Measurements from ENCODE around the gene CCT3. TPM values are rescaled to one million over a fixed set of nuclear protein-coding genes. Genes with fewer than 3 reads are reported as not detected.

The CCT3 gene
- total and polyA plus RNA-seq, 4 donors = 74.5 to 144 (median 119) TPM

DNA sequence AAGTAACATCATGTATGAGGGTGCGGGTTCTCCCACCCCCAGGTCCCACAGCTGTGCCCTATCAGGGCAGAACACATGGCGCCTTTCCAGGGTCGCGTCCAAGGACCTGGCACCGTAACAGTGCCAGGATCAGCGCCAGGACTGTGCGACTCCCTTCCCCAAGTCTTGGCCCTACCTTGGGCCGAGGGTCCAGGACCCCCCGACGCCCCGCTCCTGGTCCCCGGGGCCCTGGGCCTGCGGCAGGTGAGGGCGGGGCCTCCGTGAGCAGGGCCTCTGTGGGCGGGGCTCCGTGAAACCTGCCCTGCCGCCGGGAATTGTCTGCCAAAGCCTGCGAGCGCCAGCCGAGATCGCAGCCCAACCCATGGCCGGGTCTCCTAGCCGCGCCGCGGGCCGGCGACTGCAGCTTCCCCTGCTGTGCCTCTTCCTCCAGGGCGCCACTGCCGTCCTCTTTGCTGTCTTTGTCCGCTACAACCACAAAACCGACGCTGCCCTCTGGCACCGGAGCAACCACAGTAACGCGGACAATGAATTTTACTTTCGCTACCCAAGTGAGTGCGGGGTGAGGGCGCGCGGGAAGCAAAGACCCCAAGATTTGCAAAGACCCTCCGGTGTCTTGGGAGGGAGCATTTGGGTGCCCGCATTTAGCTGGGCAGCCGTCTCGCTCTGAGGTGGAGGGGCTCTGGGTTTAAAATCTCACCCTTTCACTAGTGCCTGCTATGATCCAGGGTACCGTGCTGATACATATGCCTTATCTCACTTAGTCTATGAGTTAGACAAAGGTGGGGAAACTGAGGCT, 31.0 kb upstream of the CCT3 start, which contains the start of gene RHBG:
RHBG (plus strand) TSS at position 323 of the 796 bp plus-strand sequence; CDS start at position 362, 39 bp downstream.
- H3K36me3 ChIP-seq (ENCODE audit: control insufficient read depth in 4 of 4, insufficient read depth in 3 of 4, low read depth in 1 of 4, low read length in 3 of 4) = no peaks in the 10 kb centered on the region
- no peak within 1 kb of the TSS for H3K27ac ChIP-seq (ENCODE audit: low read depth in 1 of 2, low read length in 2 of 2)
- H3K9me3 ChIP-seq (ENCODE audit: control insufficient read depth in 4 of 4, low read length in 3 of 4) = no peaks in the 10 kb centered on the region
- 7% methylated on average over 48 of the region's 48 CpGs for WGBS
- H3K27me3 ChIP-seq (ENCODE audit: control insufficient read depth in 4 of 4, insufficient read depth in 4 of 4, low read length in 3 of 4) = no peaks in the 10 kb centered on the region
- H3K4me1 ChIP-seq (ENCODE audit: control insufficient read depth in 4 of 4, insufficient read depth in 4 of 4, low read length in 3 of 4) = peaks cover 0 to 8% (median 4%) of the 10 kb centered on the region in 4 donors
- peak; percentile 70 for DNase-seq (ENCODE audit: low spot score)
- peak within 1 kb of the TSS in 1 of 2 donors; percentile 11 for H3K9ac ChIP-seq (ENCODE audit: low read depth in 1 of 2, low read length in 2 of 2)
- peak within 1 kb of the TSS; percentile 63 to 68 (median 67) for H3K4me3 ChIP-seq (ENCODE audit: low read depth in 1 of 3, low read length in 3 of 3)
- TF ChIP-seq SP1 (IDR thresholded peaks at IDR 0.05) (no peak), HNF4G (IDR thresholded peaks at IDR 0.05) (no peak), FOXA2 (IDR thresholded peaks at IDR 0.05) (no peak), NR2F2 (IDR thresholded peaks at IDR 0.05) (no peak), YY1 (IDR thresholded peaks at IDR 0.05) (no peak), JUND (IDR thresholded peaks at IDR 0.05) (no peak), EGR1 (IDR thresholded peaks at IDR 0.05; ENCODE audit: low read depth in 2 of 2) (no peak), FOXA1 (IDR thresholded peaks at IDR 0.05) (no peak), REST (IDR thresholded peaks at IDR 0.05) (no peak), TAF1 (conservative IDR thresholded peaks at IDR 0.05) (no peak), HNF4A (conservative IDR thresholded peaks at IDR 0.05) (no peak), ZBTB33 (IDR thresholded peaks at IDR 0.05) (no peak), RAD21 (IDR thresholded peaks at IDR 0.05) (no peak), GABPA (IDR thresholded peaks at IDR 0.05 in 1 of 2, conservative IDR thresholded peaks at IDR 0.05 in 1 of 2) (no peak), RXRA (IDR thresholded peaks at IDR 0.05) (no peak)
- TF ChIP-seq, protein P1, sequence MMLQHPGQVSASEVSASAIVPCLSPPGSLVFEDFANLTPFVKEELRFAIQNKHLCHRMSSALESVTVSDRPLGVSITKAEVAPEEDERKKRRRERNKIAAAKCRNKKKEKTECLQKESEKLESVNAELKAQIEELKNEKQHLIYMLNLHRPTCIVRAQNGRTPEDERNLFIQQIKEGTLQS (IDR thresholded peaks at IDR 0.05) = no peak
- TF ChIP-seq, protein P2, sequence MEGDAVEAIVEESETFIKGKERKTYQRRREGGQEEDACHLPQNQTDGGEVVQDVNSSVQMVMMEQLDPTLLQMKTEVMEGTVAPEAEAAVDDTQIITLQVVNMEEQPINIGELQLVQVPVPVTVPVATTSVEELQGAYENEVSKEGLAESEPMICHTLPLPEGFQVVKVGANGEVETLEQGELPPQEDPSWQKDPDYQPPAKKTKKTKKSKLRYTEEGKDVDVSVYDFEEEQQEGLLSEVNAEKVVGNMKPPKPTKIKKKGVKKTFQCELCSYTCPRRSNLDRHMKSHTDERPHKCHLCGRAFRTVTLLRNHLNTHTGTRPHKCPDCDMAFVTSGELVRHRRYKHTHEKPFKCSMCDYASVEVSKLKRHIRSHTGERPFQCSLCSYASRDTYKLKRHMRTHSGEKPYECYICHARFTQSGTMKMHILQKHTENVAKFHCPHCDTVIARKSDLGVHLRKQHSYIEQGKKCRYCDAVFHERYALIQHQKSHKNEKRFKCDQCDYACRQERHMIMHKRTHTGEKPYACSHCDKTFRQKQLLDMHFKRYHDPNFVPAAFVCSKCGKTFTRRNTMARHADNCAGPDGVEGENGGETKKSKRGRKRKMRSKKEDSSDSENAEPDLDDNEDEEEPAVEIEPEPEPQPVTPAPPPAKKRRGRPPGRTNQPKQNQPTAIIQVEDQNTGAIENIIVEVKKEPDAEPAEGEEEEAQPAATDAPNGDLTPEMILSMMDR (IDR thresholded peaks at IDR 0.05; ENCODE audit: low read depth, low read length, missing input control) = no peak
- TF ChIP-seq, protein P3, sequence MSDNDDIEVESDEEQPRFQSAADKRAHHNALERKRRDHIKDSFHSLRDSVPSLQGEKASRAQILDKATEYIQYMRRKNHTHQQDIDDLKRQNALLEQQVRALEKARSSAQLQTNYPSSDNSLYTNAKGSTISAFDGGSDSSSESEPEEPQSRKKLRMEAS (IDR thresholded peaks at IDR 0.05) = no peak

Measured in liver (tissue), 9 donors.